Nephron progenitor cell (in vitro differentiated cells): Measurements from ENCODE around the gene DNM1.

Experiments used
- DNase-seq: peaks from one replicate; pipeline ENCODE4 v3.0.0; 2021
- H3K27ac Mint-ChIP-seq: 2 replicates; pipeline ENCODE4 v1.8.0; 2021; ENCODE audit warnings: mild to moderate bottlenecking, moderate library complexity, mixed read lengths
- H3K27me3 Mint-ChIP-seq: 2 replicates; pipeline ENCODE4 v1.8.0; 2021; ENCODE audit warnings: mild to moderate bottlenecking, low read depth, mixed read lengths; ENCODE audit not compliant: poor library complexity
- H3K36me3 Mint-ChIP-seq: 2 replicates; pipeline ENCODE4 v1.8.0; 2021; ENCODE audit warnings: low read depth, mixed read lengths
- H3K4me1 Mint-ChIP-seq: 2 replicates; pipeline ENCODE4 v1.8.0; 2021; ENCODE audit warnings: mixed read lengths
- H3K4me3 Mint-ChIP-seq: 2 replicates; pipeline ENCODE4 v1.8.0; 2021; ENCODE audit warnings: mild to moderate bottlenecking, moderate library complexity, mixed read lengths
- H3K9me3 Mint-ChIP-seq: 2 replicates; pipeline ENCODE4 v1.8.0; 2021; ENCODE audit warnings: mild to moderate bottlenecking, moderate library complexity, mixed read lengths
- CTCF ChIP-seq: fragments of 200-600 bp; sonication (generic); IDR thresholded peaks from 2 replicates; pipeline ENCODE4 v1.5.0; 2021; ENCODE audit warnings: antibody characterized with exemption

Gene DNM1

GRCh38 chr9:128249558-128249907, 46.4 kb downstream of the DNM1 start:
- H3K4me3 Mint-ChIP-seq = peak overlapping the region; percentile 78
- peaks cover 22% of the 10 kb centered on the region for H3K36me3 Mint-ChIP-seq
- H3K4me1 Mint-ChIP-seq = peaks cover 62% of the 10 kb centered on the region
- DNase-seq = no peak
- no peaks in the 10 kb centered on the region for H3K9me3 Mint-ChIP-seq
- no peak overlapping the region for H3K27ac Mint-ChIP-seq
- TF ChIP-seq CTCF = no peak
- H3K27me3 Mint-ChIP-seq = peaks cover 9% of the 10 kb centered on the region

- Mint-ChIP-seq H3K36me3 (peaks cover 25% of the 10 kb centered on the region), H3K4me3 (peak overlapping the region; percentile 78), H3K9me3 (no peaks in the 10 kb centered on the region), H3K27me3 (peaks cover 9% of the 10 kb centered on the region), H3K4me1 (peaks cover 65% of the 10 kb centered on the region), H3K27ac (no peak overlapping the region)
- TF ChIP-seq CTCF = no peak
- DNase-seq = peak; percentile 99
Measured at GRCh38 chr9:128249908-128250838, 47.0 kb downstream of the DNM1 start.

- Mint-ChIP-seq H3K27me3 (peaks cover 9% of the 10 kb centered on the region), H3K4me3 (peak overlapping the region; percentile 90), H3K36me3 (peaks cover 27% of the 10 kb centered on the region), H3K27ac (peak overlapping the region; percentile 40), H3K9me3 (no peaks in the 10 kb centered on the region), H3K4me1 (peaks cover 61% of the 10 kb centered on the region)
- no peak for DNase-seq
- TF ChIP-seq CTCF = no peak
Measured at GRCh38 chr9:128250839-128251731, 47.9 kb downstream of the DNM1 start.

GRCh38 chr9:128251732-128252100, 48.5 kb downstream of the DNM1 start:
- Mint-ChIP-seq H3K27ac (peak overlapping the region; percentile 33), H3K4me3 (peak overlapping the region; percentile 90), H3K36me3 (peaks cover 27% of the 10 kb centered on the region), H3K4me1 (peaks cover 54% of the 10 kb centered on the region), H3K9me3 (no peaks in the 10 kb centered on the region), H3K27me3 (peaks cover 9% of the 10 kb centered on the region)
- TF ChIP-seq CTCF = no peak
- DNase-seq = no peak

GRCh38 chr9:128252317-128253139, 49.3 kb downstream of the DNM1 start:
- H3K4me1 Mint-ChIP-seq = peaks cover 50% of the 10 kb centered on the region
- peak overlapping the region; percentile 17 for H3K4me3 Mint-ChIP-seq
- H3K36me3 Mint-ChIP-seq = peaks cover 29% of the 10 kb centered on the region
- TF ChIP-seq CTCF = no peak
- H3K27me3 Mint-ChIP-seq = peaks cover 9% of the 10 kb centered on the region
- DNase-seq = no peak
- no peak overlapping the region for H3K27ac Mint-ChIP-seq
- no peaks in the 10 kb centered on the region for H3K9me3 Mint-ChIP-seq
